Mesodermal cell (in vitro differentiated cells): ENCODE data around the gene SAG. TPM values are rescaled to one million over a fixed set of nuclear protein-coding genes. Genes with fewer than 3 reads are reported as not detected.

Experiments used
- H3K27ac ChIP-seq: 2 replicates; pipeline ENCODE4 v1.7.0; 2013; ENCODE audit warnings: mild to moderate bottlenecking, low read depth, low read length, moderate library complexity; ENCODE audit not compliant: severe bottlenecking
- H3K36me3 ChIP-seq: 2 replicates; pipeline ENCODE4 v1.7.1; 2013; ENCODE audit warnings: mild to moderate bottlenecking, low read length, moderate library complexity; ENCODE audit not compliant: control insufficient read depth, insufficient read depth
- H3K4me1 ChIP-seq: one replicate; pipeline ENCODE4 v1.7.1; 2013; ENCODE audit warnings: mild to moderate bottlenecking, low read length; ENCODE audit not compliant: insufficient read depth, control insufficient read depth, poor library complexity, severe bottlenecking
- H3K4me3 ChIP-seq: 2 replicates; pipeline ENCODE4 v1.7.0; 2013; ENCODE audit warnings: low read length, control low read depth, mild to moderate bottlenecking; ENCODE audit not compliant: insufficient read depth, poor library complexity, severe bottlenecking; ENCODE audit errors: extremely low read depth
- H3K9me3 ChIP-seq: 2 replicates; pipeline ENCODE4 v1.7.1; 2013; ENCODE audit warnings: mild to moderate bottlenecking, low read length, moderate library complexity; ENCODE audit not compliant: control insufficient read depth
- WGBS, 2 experiments: methylation state at CpG; one replicate each; pipeline ENCODE4 v1.1.5; 2013; ENCODE audit warnings: missing lambda C conversion rate in 2 of 2; ENCODE audit not compliant: insufficient coverage in 2 of 2; 5-methylcytosine and 5-hydroxymethylcytosine counted together
- polyA plus RNA-seq, 2 experiments: library from polyadenylated mRNA; stranded (reverse); fragments of 50-300 nt; gene quantifications; one replicate each; pipeline ENCODE4 v1.2.3, GENCODE V29; 2013

Gene SAG
- not detected for polyA plus RNA-seq (2013, experiment 1 of 2)
- not detected for polyA plus RNA-seq (2013, experiment 2 of 2)

- WGBS, 2 experiments = 60 to 83% methylated on average over 2 to 4 of the region's 7 CpGs
- Histone ChIP-seq H3K9me3 (no peaks in the 10 kb centered on the region), H3K27ac (no peak within 1 kb of the TSS), H3K36me3 (no peaks in the 10 kb centered on the region), H3K4me3 (no peak within 1 kb of the TSS), H3K4me1 (peaks cover 6% of the 10 kb centered on the region)
Observed at GRCh38 chr2:233307565-233307964, at the start of gene SAG. Gene SAG, plus strand, starts transcription at chr2:233307816. Its CDS starts 1,374 bp downstream, at chr2:233309190.

DNA sequence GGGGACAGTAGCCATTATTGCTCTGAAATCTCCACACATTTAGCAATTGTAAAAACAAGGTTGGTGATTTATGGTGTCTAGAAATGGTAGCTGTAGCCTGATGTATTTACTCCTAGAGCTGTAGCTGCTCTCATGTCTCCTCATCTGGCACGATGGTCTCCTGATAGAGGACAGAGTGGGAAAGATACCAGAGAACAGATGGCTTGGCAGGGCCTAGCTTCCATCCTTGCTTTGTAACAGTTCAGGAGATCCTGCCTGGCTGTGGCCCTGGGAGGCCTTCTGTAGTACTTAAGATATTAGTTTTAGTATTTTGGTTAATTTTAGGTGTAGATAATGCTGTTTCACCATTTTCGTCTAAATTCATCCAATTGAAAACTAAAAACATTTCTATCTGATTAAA, 49.4 kb upstream of the SAG start:
- Histone ChIP-seq H3K4me3 (no peak overlapping the region), H3K9me3 (no peaks in the 10 kb centered on the region), H3K27ac (no peak overlapping the region), H3K36me3 (peaks cover 74% of the 10 kb centered on the region), H3K4me1 (no peaks in the 10 kb centered on the region)
- 100% methylated on average over 1 of the region's 2 CpGs; no CpG with 5 or more reads in 1 of the 2 experiments for WGBS, 2 experiments

- Histone ChIP-seq H3K4me3 (no peak overlapping the region), H3K36me3 (peaks cover 89% of the 10 kb centered on the region), H3K9me3 (no peaks in the 10 kb centered on the region), H3K27ac (no peak overlapping the region), H3K4me1 (no peaks in the 10 kb centered on the region)
- WGBS, 2 experiments = 100% methylated on average over 1 of the region's 1 CpG; no CpG with 5 or more reads in 1 of the 2 experiments
Observed at GRCh38 chr2:233259730-233260129, 47.9 kb upstream of the SAG start.

DNA sequence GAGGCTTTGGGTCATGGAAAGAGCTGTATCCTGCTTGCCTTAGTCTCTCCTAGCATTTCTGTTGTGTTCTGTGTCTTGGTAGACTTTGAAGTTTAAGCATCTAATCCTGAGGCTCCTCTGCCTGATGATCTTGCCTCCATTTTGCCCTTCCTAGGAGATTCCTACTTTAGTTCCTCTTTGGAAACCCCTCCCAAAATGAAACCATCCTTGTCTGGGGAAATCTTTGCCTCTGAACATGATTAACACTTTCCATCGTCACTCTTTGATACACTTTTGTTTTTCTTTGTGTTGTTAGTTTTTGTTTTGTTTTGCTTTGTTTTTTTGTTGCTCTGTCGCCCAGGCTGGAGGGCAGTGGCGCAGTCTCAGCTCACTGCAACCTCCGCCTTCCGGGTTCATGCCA, 47.0 kb upstream of the SAG start:
- WGBS, 2 experiments = 90% methylated on average over 4 of the region's 5 CpGs; no CpG with 5 or more reads in 1 of the 2 experiments
- no peak overlapping the region for H3K27ac ChIP-seq
- H3K36me3 ChIP-seq = peaks cover 90% of the 10 kb centered on the region
- no peak overlapping the region for H3K4me3 ChIP-seq
- no peaks in the 10 kb centered on the region for H3K9me3 ChIP-seq
- no peaks in the 10 kb centered on the region for H3K4me1 ChIP-seq

DNA sequence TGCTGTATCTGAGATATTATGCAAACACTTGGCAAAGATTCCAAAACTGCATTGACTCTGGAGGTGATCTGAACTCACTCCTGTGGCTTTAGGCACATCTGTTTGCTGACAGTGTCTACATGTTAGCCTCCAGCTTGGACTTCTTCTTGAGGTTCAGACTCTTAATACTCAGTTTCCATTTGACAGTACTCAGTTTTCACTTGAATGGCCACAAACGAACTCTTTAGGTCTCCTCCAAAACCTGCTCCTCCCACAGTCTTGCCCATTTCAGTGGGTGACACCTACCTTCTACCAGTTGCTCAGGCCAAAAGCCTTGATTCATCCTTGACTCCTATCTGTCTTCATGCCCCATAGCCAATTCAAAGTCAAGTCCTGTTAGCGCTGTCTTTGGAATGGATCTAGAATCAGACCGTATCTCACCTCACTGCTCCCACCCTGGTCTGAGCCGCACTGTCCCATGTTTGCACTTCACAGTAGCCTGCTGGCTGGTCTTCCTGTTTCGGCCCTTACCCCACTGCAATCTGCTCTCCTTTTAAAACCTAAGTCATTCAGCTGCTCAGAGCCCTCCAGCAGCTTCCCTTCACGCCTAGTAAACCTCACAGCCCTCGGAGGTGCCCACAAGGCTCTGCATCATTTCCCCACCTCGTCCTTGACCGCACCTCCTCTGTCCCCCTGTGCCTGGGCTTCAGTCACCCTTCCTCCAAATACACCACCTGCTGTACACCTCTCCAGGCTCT, 45.6 kb upstream of the SAG start:
- Histone ChIP-seq H3K9me3 (no peaks in the 10 kb centered on the region), H3K4me3 (no peak overlapping the region), H3K27ac (no peak overlapping the region), H3K36me3 (peaks cover 89% of the 10 kb centered on the region), H3K4me1 (no peaks in the 10 kb centered on the region)
- 93 to 94% methylated on average over 8 to 9 of the region's 9 CpGs for WGBS, 2 experiments

DNA sequence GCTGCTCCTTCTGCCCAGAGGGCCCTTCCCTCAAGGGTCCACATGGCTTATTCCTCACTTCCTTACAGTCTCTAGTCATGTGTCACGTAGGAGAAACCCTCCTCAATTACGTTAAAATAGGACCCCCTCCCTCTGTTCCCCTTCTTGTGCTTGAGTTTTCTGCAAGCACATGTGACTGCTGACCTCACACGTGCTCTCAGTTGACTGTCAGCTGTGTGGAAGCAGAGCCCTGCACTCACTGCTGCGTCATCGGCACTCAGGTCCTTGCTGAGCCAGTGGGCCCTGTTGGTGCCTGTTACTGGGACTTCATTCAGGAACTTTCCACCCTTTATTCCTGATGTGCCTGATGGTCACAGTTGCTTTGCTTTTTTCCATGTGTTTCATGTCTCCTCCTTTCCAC, 45.1 kb upstream of the SAG start:
- 96% methylated on average over 5 of the region's 5 CpGs for WGBS, 2 experiments
- peaks cover 89% of the 10 kb centered on the region for H3K36me3 ChIP-seq
- H3K4me1 ChIP-seq = no peaks in the 10 kb centered on the region
- no peaks in the 10 kb centered on the region for H3K9me3 ChIP-seq
- no peak overlapping the region for H3K27ac ChIP-seq
- H3K4me3 ChIP-seq = no peak overlapping the region

DNA sequence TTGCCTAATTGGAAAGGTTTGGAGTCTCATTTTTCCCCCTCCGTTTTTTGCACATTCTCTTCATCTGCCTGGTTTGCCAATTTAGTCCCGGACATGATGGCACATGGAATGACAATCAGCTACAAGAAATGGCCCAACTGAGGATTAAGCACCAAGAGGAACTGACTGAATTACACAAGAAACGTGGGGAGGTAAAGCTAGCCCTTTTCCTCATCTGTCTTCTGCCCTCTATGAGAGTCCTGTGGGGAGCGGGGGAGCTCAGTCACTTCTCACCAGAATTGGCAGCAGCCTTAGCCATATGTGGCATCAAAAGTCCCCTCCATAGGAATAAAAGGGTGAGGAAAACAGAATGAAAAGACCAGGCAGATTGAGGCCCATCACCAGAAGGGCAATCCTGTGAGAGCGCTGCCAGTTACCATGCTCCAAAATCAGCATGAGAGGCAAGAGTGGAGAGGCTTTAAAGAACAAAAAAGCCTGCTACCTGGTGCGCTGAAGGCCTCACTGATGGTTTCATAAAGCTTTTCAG, 44.5 kb upstream of the SAG start:
- Histone ChIP-seq H3K36me3 (peaks cover 91% of the 10 kb centered on the region), H3K9me3 (no peaks in the 10 kb centered on the region), H3K27ac (no peak overlapping the region), H3K4me3 (no peak overlapping the region), H3K4me1 (no peaks in the 10 kb centered on the region)
- 93 to 95% methylated on average over 5 of the region's 6 CpGs for WGBS, 2 experiments

DNA sequence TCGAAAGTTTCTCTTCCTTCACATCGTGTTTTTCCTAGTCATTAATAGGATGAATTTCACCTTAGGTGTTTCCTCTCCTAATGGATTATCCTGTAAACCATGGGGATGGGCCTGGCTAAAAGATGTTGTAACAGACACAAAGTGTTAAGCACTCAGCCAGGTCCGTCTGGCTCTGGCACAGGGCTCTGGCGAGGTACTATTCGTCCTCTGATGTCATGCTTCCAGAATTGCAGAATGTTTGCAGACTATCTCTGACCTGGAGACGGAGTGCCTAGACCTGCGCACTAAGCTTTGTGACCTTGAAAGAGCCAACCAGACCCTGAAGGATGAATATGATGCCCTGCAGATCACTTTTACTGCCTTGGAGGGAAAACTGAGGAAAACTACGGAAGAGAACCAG, 42.9 kb upstream of the SAG start:
- Histone ChIP-seq H3K4me3 (no peak overlapping the region), H3K4me1 (no peaks in the 10 kb centered on the region), H3K9me3 (no peaks in the 10 kb centered on the region), H3K27ac (no peak overlapping the region), H3K36me3 (peaks cover 90% of the 10 kb centered on the region)
- WGBS, 2 experiments = 80 to 92% methylated on average over 6 of the region's 8 CpGs

- no peaks in the 10 kb centered on the region for H3K9me3 ChIP-seq
- 96 to 97% methylated on average over 8 of the region's 10 CpGs for WGBS, 2 experiments
- H3K4me3 ChIP-seq = no peak overlapping the region
- no peak overlapping the region for H3K27ac ChIP-seq
- no peaks in the 10 kb centered on the region for H3K4me1 ChIP-seq
- peaks cover 93% of the 10 kb centered on the region for H3K36me3 ChIP-seq
Observed at GRCh38 chr2:233265899-233266431, 41.7 kb upstream of the SAG start.

GRCh38 chr2:233266481-233266880, 41.1 kb upstream of the SAG start:
- H3K36me3 ChIP-seq = peaks cover 93% of the 10 kb centered on the region
- WGBS, 2 experiments = no CpG with 5 or more reads among the region's 4 CpGs
- no peak overlapping the region for H3K4me3 ChIP-seq

More at GRCh38 chr2:233266481-233266880, 41.1 kb upstream of the SAG start:
- Histone ChIP-seq H3K4me1 (no peaks in the 10 kb centered on the region), H3K27ac (no peak overlapping the region), H3K9me3 (no peaks in the 10 kb centered on the region)
